MCF 10A (cell line): ENCODE measurements around the gene IL17RC. TPM values are rescaled to one million over a fixed set of nuclear protein-coding genes. Genes with fewer than 3 reads are reported as not detected.

Experiments
- BruUV-seq: library from RNA; stranded (reverse); fragments of 400-500 nt; replicated peaks from 2 replicates; lab custom pipeline; 2021; lab: Mats Ljungman, UMichigan
- CTCF ChIA-PET: fragments of 300-600 bp; sonication (Branson Sonifier 250); formaldehyde crosslinking; extraction: SDS; loops from one replicate; lab custom pipeline; 2021; ENCODE audit warnings: antibody characterized with exemption, inconsistent platforms; lab: Yijun Ruan, JAX
- POLR2A ChIA-PET: fragments of 300-600, 350-650 bp; sonication (Branson Sonifier 250); formaldehyde crosslinking; extraction: SDS; loops from one replicate; lab custom pipeline; 2020; ENCODE audit warnings: antibody characterized with exemption, inconsistent platforms; lab: Yijun Ruan, JAX
- DNase-seq: peaks from one replicate; pipeline ENCODE4 v3.0.0-alpha.2; 2018; ENCODE audit not compliant: unreplicated experiment
- H3K27ac Mint-ChIP-seq: one replicate; pipeline ENCODE4 v1.8.0; 2022; ENCODE audit warnings: mild to moderate bottlenecking, low read depth, mixed read lengths; ENCODE audit not compliant: unreplicated experiment
- H3K27me3 Mint-ChIP-seq: one replicate; pipeline ENCODE4 v1.8.0; 2022; ENCODE audit warnings: mixed read lengths; ENCODE audit not compliant: insufficient read depth, unreplicated experiment
- H3K36me3 Mint-ChIP-seq: one replicate; pipeline ENCODE4 v1.8.0; 2022; ENCODE audit warnings: mild to moderate bottlenecking, moderate library complexity, mixed read lengths; ENCODE audit not compliant: insufficient read depth, unreplicated experiment
- H3K4me1 Mint-ChIP-seq: one replicate; pipeline ENCODE4 v1.8.0; 2022; ENCODE audit warnings: mixed read lengths; ENCODE audit not compliant: insufficient read depth, unreplicated experiment
- H3K4me3 Mint-ChIP-seq: one replicate; pipeline ENCODE4 v1.8.0; 2022; ENCODE audit warnings: mild to moderate bottlenecking, moderate library complexity, mixed read lengths; ENCODE audit not compliant: unreplicated experiment
- H3K9me3 Mint-ChIP-seq: one replicate; pipeline ENCODE4 v1.8.0; 2022; ENCODE audit warnings: mixed read lengths; ENCODE audit not compliant: unreplicated experiment
- intact Hi-C: fragments of 100-400 bp; cut with micrococcal nuclease; formaldehyde crosslinking; loops from 2 replicates; pipeline ENCODE4 v1.14.1; 2022
- total RNA-seq: library from RNA; stranded (reverse); gene quantifications from 2 replicates; pipeline ENCODE4 v1.2.3, GENCODE V29; 2022
- TF ChIP-seq, protein P1 (sequence below): fragments of 200-600 bp; IDR thresholded peaks from one replicate; pipeline ENCODE4 v1.8.0; 2022; ENCODE audit warnings: antibody characterized with exemption, mild to moderate bottlenecking; ENCODE audit not compliant: unreplicated experiment

Gene IL17RC
- total RNA-seq, 1 experiment from 2014 or later: 25.7 TPM

DNA sequence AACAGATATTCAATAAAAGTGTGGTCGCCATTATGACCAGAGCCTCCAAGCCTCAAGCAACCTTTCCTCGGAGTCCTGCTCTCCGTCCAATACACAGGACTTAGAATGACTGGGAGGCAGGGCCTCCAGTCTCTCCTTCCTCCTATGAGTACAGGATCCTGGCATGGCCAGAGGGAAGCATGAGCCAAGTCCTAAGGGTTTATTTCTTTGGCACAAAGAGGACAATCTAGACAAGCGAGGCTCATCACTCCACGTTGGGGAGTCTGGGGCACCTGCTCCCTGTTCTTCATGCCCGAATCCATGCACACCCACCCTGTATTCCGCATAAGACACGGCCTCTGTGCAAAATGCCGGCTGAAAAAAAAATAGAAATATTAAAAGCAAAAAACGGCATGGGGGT is 28.5 kb downstream of the IL17RC start:
- TF ChIP-seq, protein P1, sequence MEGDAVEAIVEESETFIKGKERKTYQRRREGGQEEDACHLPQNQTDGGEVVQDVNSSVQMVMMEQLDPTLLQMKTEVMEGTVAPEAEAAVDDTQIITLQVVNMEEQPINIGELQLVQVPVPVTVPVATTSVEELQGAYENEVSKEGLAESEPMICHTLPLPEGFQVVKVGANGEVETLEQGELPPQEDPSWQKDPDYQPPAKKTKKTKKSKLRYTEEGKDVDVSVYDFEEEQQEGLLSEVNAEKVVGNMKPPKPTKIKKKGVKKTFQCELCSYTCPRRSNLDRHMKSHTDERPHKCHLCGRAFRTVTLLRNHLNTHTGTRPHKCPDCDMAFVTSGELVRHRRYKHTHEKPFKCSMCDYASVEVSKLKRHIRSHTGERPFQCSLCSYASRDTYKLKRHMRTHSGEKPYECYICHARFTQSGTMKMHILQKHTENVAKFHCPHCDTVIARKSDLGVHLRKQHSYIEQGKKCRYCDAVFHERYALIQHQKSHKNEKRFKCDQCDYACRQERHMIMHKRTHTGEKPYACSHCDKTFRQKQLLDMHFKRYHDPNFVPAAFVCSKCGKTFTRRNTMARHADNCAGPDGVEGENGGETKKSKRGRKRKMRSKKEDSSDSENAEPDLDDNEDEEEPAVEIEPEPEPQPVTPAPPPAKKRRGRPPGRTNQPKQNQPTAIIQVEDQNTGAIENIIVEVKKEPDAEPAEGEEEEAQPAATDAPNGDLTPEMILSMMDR: no peak
- peak overlapping the region; percentile 88 for H3K4me3 Mint-ChIP-seq
- intact Hi-C loops: loop anchor here (5.0 kb wide), 1 partner anchor 82 kb away; the partner anchor contains the start of gene FANCD2
- peaks cover 26% of the 10 kb centered on the region for H3K36me3 Mint-ChIP-seq
- no peak overlapping the region for H3K27ac Mint-ChIP-seq
- TSS peak; percentile 29 for BruUV-seq
- no peaks in the 10 kb centered on the region for H3K27me3 Mint-ChIP-seq
- DNase-seq: no peak
- no peaks in the 10 kb centered on the region for H3K9me3 Mint-ChIP-seq
- ChIA-PET CTCF (interaction anchor here (0.9 to 2.6 kb wide), 10 partner anchors 13 to 277 kb away, joined by 3 to 42 read pairs (median 8); partner anchors contain the start of gene CRELD1), POLR2A (interaction anchor here (1.2 to 2.7 kb wide), 7 partner anchors 12 to 101 kb away, joined by 4 to 31 read pairs (median 13); partner anchors contain the start of genes CRELD1 and RPUSD3)
- no peaks in the 10 kb centered on the region for H3K4me1 Mint-ChIP-seq

DNA sequence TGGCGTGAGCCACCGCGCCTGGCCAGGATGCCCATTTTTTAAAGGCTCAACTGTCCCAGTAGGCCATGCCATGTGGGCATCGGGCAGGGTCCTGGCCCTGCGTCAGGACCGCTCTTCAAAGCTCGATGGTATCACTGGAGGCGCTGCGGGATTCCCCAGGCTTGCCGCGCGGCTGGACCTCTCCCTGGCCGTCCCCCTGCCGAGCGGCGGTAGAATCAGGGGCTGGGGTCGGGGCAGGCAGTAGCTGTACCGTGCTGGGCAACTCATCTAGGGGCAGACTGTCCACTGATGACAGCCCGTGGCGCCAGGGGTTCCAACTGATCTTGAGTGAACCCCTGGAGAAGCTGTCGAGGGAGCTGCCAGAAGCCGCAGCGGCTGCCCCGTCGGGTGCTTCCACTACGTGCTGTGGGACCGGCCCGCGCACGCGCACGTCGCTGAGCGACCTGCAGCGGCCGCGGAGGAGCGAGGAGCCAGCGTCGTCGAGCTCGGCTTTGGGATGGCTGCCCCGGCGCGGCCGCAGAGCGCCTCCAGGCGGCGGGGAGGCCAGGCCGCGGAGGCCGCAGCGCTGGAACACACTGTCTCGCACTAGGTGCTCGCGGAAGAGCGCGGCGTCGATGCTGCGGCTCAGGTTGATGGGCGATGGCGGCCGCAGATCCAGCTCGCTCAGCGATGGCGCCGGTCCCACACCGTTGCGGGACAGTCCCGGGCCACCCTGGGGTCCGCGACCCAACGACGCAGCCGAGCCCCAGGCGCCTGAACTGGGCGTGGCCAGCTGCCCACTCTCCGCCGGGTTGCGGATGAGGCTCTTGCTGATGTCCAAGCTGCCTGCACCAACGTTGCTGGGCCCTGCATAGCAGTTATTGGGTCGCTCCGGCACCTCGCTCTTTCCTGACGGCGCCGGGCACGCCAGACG is 29.5 kb downstream of the IL17RC start:
- CTCF ChIA-PET: interaction anchor here (0.5 to 2.6 kb wide), 58 partner anchors 9 to 294 kb away, joined by 3 to 42 read pairs (median 4); partner anchors contain the start of genes CRELD1 and RPUSD3

DNA sequence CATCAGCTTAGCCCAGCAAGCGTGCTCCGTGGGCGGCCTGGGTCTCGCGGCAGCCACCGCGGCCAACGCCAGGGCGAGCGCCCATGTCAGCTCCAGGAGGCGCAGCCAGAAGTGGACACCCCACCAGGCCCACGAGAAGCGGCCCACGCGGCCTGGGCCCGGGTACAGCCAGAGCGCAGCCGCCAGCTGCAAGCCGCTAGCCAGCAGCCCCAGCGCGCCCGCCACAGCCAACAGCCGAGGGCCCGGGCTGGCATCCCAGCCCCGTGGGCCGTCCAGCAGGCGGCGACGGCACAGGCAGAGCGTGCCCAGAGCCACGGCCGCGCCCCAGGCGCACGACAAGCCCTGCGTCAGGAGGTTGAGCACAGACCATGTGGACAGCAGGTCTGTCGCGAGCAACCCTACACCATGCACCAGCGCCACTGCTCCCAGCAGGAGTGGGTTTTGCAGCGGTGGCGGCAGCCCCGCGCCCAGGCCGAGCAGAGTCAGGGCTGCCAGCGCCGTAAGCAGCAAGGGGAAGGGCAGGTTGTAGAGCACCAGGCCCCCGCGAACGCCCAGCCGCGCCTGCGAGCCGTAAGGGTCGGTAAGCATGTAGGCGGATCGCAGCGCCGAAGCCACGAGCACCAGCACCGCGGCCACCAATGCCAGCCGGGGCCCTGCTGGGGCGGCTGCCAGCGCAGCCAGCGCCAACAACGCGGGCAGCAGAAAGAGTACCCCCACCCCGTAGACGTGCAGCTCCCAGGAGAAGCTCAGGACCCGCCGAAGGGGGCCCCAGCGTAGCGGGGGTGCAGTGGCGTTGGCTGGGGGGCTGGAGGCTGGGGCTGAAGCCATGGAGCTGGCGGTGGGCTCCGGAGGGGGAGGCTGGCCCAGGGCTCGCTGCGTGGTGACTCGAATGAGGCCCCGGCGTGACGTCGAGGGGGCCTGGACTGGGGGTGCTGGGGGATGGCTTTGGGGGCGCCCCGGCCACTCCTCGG is 30.4 kb downstream of the IL17RC start:
- ChIA-PET POLR2A (interaction anchor here (0.7 to 2.7 kb wide), 39 partner anchors 8 to 867 kb away, joined by 3 to 31 read pairs (median 6); partner anchors contain the start of genes ARPC4, CRELD1, EMC3 and FANCD2), CTCF (interaction anchor here (0.5 to 2.6 kb wide), 47 partner anchors 8 to 305 kb away, joined by 3 to 42 read pairs (median 4); partner anchors contain the start of genes CRELD1, IL17RE and RPUSD3)
- Mint-ChIP-seq H3K27ac (peak overlapping the region; percentile 82), H3K4me3 (peak overlapping the region; percentile 88), H3K4me1 (no peaks in the 10 kb centered on the region), H3K27me3 (no peaks in the 10 kb centered on the region), H3K36me3 (peaks cover 13% of the 10 kb centered on the region), H3K9me3 (no peaks in the 10 kb centered on the region)
- peak; percentile 82 for DNase-seq
- TF ChIP-seq, protein P1: peak; percentile 56
- intact Hi-C loops: loop anchor here (2.0 to 5.0 kb wide), 3 partner anchors 80 to 339 kb away; partner anchors contain the start of gene FANCD2
- no TSS peak for BruUV-seq

More for the DNA sequence above, 29.5 kb downstream of the IL17RC start:
- Mint-ChIP-seq H3K36me3 (peaks cover 22% of the 10 kb centered on the region), H3K4me1 (no peaks in the 10 kb centered on the region), H3K4me3 (peak overlapping the region; percentile 88), H3K27me3 (no peaks in the 10 kb centered on the region), H3K9me3 (no peaks in the 10 kb centered on the region), H3K27ac (peak overlapping the region; percentile 82)
- DNase-seq: peak; percentile 90
- intact Hi-C loops: loop anchor here (1.0 to 5.0 kb wide), 6 partner anchors 81 to 340 kb away; partner anchors contain the start of gene FANCD2
- POLR2A ChIA-PET: interaction anchor here (0.6 to 2.7 kb wide), 49 partner anchors 8 to 866 kb away, joined by 3 to 31 read pairs (median 4); partner anchors contain the start of genes ARPC4, CRELD1, EMC3 and FANCD2
- no TSS peak for BruUV-seq
- TF ChIP-seq, protein P1: peak; percentile 82
